ENCODE measurements around the gene PCDHGA1. TPM values are rescaled to one million over a fixed set of nuclear protein-coding genes. Genes with fewer than 3 reads are reported as not detected.

PCDHGA1 gene
- total RNA-seq, 1 donor from 2014 or later: 3.3 TPM

GRCh38 chr5:141510160-141510559, 179.8 kb downstream of the PCDHGA1 start:
- FAIRE-seq: no peak
- DNase-seq (ENCODE audit: low spot score in 2 of 2): no peak

GRCh38 chr5:141510850-141511601, 180.7 kb downstream of the PCDHGA1 start:
- FAIRE-seq: no peak
- DNase-seq (ENCODE audit: low spot score in 2 of 2): no peak

- no peak for FAIRE-seq
Measured at GRCh38 chr5:141511771-141512325, 181.5 kb downstream of the PCDHGA1 start.

GRCh38 chr5:141512390-141512910, 182.1 kb downstream of the PCDHGA1 start:
- DNase-seq (ENCODE audit: low spot score in 2 of 2) (peak in 1 of 2 donors; percentile 67), FAIRE-seq (no peak)

More at GRCh38 chr5:141511771-141512325, 181.5 kb downstream of the PCDHGA1 start:
- DNase-seq (ENCODE audit: low spot score in 2 of 2): no peak

- no peak for FAIRE-seq
- no peak for DNase-seq (ENCODE audit: low spot score in 2 of 2)
Measured at GRCh38 chr5:141512911-141513626, 182.8 kb downstream of the PCDHGA1 start.

GRCh38 chr5:141513627-141514329, 183.5 kb downstream of the PCDHGA1 start:
- DNase-seq (ENCODE audit: low spot score in 2 of 2) (peak in 1 of 2 donors; percentile 71), FAIRE-seq (no peak)

GRCh38 chr5:141514330-141515133, 184.2 kb downstream of the PCDHGA1 start:
- no peak for FAIRE-seq
- no peak for DNase-seq (ENCODE audit: low spot score in 2 of 2)

- no peak for FAIRE-seq
- DNase-seq (ENCODE audit: low spot score in 2 of 2): no peak
Measured at GRCh38 chr5:141515141-141515540, 184.8 kb downstream of the PCDHGA1 start.

GRCh38 chr5:141515946-141516671, 185.8 kb downstream of the PCDHGA1 start:
- DNase-seq (ENCODE audit: low spot score in 2 of 2) (no peak), FAIRE-seq (no peak)

- FAIRE-seq: no peak
- no peak for DNase-seq (ENCODE audit: low spot score in 2 of 2)
Measured at GRCh38 chr5:141516672-141517025, 186.3 kb downstream of the PCDHGA1 start.

- no peak for DNase-seq (ENCODE audit: low spot score in 2 of 2)
- no peak for FAIRE-seq
Measured at GRCh38 chr5:141517312-141517711, 187.0 kb downstream of the PCDHGA1 start.

- FAIRE-seq: no peak
- DNase-seq (ENCODE audit: low spot score in 2 of 2): no peak
Measured at GRCh38 chr5:141517880-141518617, 187.7 kb downstream of the PCDHGA1 start.

- DNase-seq (ENCODE audit: low spot score in 2 of 2) (no peak), FAIRE-seq (no peak)
Measured at GRCh38 chr5:141518618-141519015, 188.3 kb downstream of the PCDHGA1 start.

GRCh38 chr5:141519605-141520565, 189.6 kb downstream of the PCDHGA1 start:
- FAIRE-seq (no peak), DNase-seq (ENCODE audit: low spot score in 2 of 2) (no peak)

- peak; percentile 77 for FAIRE-seq
- peak in 1 of 2 donors; percentile 45 for DNase-seq (ENCODE audit: low spot score in 2 of 2)
Measured at GRCh38 chr5:141521244-141521781, 191.0 kb downstream of the PCDHGA1 start.

GRCh38 chr5:141522301-141522700, 192.0 kb downstream of the PCDHGA1 start:
- FAIRE-seq (no peak), DNase-seq (ENCODE audit: low spot score in 2 of 2) (no peak)

- no peak for DNase-seq (ENCODE audit: low spot score in 2 of 2)
- no peak for FAIRE-seq
Measured at GRCh38 chr5:141523991-141524390, 193.7 kb downstream of the PCDHGA1 start.
